Measurements from ENCODE around the gene FBLN1. TPM values are rescaled to one million over a fixed set of nuclear protein-coding genes. Genes with fewer than 3 reads are reported as not detected.

FBLN1 gene
- total and polyA plus RNA-seq, 2 of the 13 experiments (the other 11 are each of a cell fraction or from before 2014, with no cell fraction given), result 37.3 to 103 TPM

DNA sequence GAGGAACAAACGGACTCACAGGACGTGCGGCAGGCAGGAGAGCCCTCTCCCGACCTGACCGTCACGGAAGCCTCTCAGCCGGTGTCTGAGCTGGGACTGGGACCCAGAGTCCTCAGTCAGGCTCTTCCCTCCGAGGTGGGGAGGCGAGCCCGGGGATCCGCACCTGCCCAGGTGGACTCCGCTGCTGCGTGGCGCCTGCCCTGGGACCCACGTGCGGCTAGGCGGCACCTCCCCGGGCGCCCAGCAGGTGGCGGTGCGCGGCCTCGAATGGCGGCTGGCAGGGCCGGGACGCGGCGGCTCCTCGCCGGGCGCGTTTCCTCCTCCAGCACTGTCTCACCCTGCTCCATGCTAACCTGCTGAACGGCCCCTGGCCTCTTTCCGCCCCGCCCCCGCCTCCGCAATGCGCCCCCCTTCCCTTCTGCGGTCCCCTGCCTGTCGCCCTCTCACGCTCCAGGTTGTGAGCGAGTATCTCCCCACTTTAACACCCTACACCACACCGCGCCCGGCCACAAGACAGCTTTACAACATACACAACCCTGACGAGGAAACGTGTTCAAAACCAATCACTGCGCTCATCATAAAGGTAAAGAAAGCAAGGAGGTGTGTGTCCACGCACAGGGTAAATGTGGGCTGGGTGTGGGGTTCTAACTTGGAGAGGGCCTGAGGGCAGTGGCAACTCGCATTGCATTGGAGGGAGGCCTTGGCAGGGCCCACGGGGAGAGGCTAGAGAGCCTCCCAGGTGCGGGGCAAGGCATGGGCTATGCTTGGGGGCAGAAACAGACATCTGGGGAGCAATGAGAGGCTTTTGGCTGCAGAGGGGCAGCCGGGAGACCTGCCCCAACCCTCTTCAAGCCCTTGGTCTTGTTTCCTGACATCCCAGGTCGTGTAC, 143.1 kb downstream of the FBLN1 start:
- Histone ChIP-seq H3K27me3 (ENCODE audit: control insufficient read depth in 1 of 2, insufficient read depth in 2 of 2, low read length in 2 of 2) (no peaks in the 10 kb centered on the region; a peak in 1 of 5 replicates), H3K9me3 (ENCODE audit: low read length) (no peaks in the 10 kb centered on the region), H3K4me1 (ENCODE audit: insufficient read depth, low read length) (peaks cover 57% of the 10 kb centered on the region), H3K27ac (ENCODE audit: extremely low read length, insufficient read depth, low read length) (no peak overlapping the region), H3K4me3 (replicated peaks in 1 of 3; ENCODE audit: insufficient read depth in 1 of 3, low read depth in 2 of 3, low read length in 3 of 3) (peak overlapping the region; percentile 45 to 70 (median 58); a peak in 5 of 6 replicates), H4K20me1 (ENCODE audit: insufficient read depth, low read length) (no peaks in the 10 kb centered on the region), H3K9ac (ENCODE audit: insufficient read depth, low read depth, low read length) (peak overlapping the region; percentile 47; the same call in 1 of the 2 replicates), H3K79me2 (ENCODE audit: insufficient read depth, low read length) (no peaks in the 10 kb centered on the region), H3K36me3 (replicated peaks in 1 of 2; ENCODE audit: control insufficient read depth in 1 of 2, insufficient read depth in 2 of 2, low read length in 2 of 2) (no peaks in the 10 kb centered on the region), H2AFZ (ENCODE audit: low read length) (no peak overlapping the region), H3K4me2 (ENCODE audit: low read depth, low read length) (peak overlapping the region; percentile 94)
- DNase-seq (ENCODE audit: low spot score) (no peak), FAIRE-seq (no peak), ATAC-seq (peak; percentile 96)
- intact Hi-C loops (cut with micrococcal nuclease; ENCODE audit: unreplicated experiment), result loop anchor here (5.0 to 10.0 kb wide), 3 partner anchors 179 to 322 kb away; no protein-coding TSS in a partner anchor
- BruUV-seq (replicated peaks), result no TSS peak
- WGBS (ENCODE audit: low lambda C conversion rate), result 67% methylated on average over 16 of the region's 54 CpGs
- POLR2A ChIA-PET, result no interaction called here
- in situ Hi-C loops (cut with HindIII; ENCODE audit: extremely low pct_ligation_motif_present, low pct_unique_long_range_greater_than_20kb), result loop anchor here (10.0 to 25.0 kb wide), 2 partner anchors 199 to 467 kb away; no protein-coding TSS in a partner anchor
- CTCF ChIA-PET (ENCODE audit: low intra/inter-chr PET ratio, low total read pairs), result interaction anchor here (1.2 to 1.8 kb wide), 2 partner anchors 68 to 218 kb away, joined by 5 to 6 read pairs; no protein-coding TSS in a partner anchor
- no peak for TF ChIP-seq ZNF124 (CRISPR knock-in tag; IDR thresholded peaks at IDR 0.05)
- peak; percentile 88; the same call in 1 of the 2 replicates for TF ChIP-seq KDM5B (CRISPR knock-in tag; IDR thresholded peaks at IDR 0.05; ENCODE audit: borderline replicate concordance)
- peak; percentile 33 for TF ChIP-seq SKI (IDR thresholded peaks at IDR 0.05; ENCODE audit: partially characterized antibody)
- no peak for TF ChIP-seq HOXD1 (CRISPR knock-in tag; IDR thresholded peaks at IDR 0.05)
- TF ChIP-seq, protein P1, sequence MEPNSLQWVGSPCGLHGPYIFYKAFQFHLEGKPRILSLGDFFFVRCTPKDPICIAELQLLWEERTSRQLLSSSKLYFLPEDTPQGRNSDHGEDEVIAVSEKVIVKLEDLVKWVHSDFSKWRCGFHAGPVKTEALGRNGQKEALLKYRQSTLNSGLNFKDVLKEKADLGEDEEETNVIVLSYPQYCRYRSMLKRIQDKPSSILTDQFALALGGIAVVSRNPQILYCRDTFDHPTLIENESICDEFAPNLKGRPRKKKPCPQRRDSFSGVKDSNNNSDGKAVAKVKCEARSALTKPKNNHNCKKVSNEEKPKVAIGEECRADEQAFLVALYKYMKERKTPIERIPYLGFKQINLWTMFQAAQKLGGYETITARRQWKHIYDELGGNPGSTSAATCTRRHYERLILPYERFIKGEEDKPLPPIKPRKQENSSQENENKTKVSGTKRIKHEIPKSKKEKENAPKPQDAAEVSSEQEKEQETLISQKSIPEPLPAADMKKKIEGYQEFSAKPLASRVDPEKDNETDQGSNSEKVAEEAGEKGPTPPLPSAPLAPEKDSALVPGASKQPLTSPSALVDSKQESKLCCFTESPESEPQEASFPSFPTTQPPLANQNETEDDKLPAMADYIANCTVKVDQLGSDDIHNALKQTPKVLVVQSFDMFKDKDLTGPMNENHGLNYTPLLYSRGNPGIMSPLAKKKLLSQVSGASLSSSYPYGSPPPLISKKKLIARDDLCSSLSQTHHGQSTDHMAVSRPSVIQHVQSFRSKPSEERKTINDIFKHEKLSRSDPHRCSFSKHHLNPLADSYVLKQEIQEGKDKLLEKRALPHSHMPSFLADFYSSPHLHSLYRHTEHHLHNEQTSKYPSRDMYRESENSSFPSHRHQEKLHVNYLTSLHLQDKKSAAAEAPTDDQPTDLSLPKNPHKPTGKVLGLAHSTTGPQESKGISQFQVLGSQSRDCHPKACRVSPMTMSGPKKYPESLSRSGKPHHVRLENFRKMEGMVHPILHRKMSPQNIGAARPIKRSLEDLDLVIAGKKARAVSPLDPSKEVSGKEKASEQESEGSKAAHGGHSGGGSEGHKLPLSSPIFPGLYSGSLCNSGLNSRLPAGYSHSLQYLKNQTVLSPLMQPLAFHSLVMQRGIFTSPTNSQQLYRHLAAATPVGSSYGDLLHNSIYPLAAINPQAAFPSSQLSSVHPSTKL (CRISPR knock-in tag; IDR thresholded peaks at IDR 0.05), result peak; percentile 28
- 0 out of 2 replicates have a peak, but pooled peaks have one; percentile 13 for TF ChIP-seq FOXA3 (CRISPR knock-in tag; IDR thresholded peaks at IDR 0.05)
- peak; percentile 66; the same call in 1 of the 2 replicates for TF ChIP-seq ERF (CRISPR knock-in tag; IDR thresholded peaks at IDR 0.05)
- 0 out of 2 replicates have a peak, but pooled peaks have one; percentile 53 for TF ChIP-seq NR1H2 (CRISPR knock-in tag; IDR thresholded peaks at IDR 0.05; ENCODE audit: borderline replicate concordance, low read depth)
- TF ChIP-seq ELF3 (CRISPR knock-in tag; IDR thresholded peaks at IDR 0.05), result peak; percentile 63; the same call in 1 of the 2 replicates
- no peak for TF ChIP-seq EEA1 (CRISPR knock-in tag; IDR thresholded peaks at IDR 0.05; ENCODE audit: borderline replicate concordance)
- TF ChIP-seq NFKB2 (CRISPR knock-in tag; IDR thresholded peaks at IDR 0.05; ENCODE audit: borderline replicate concordance), result peak; percentile 86
- no peak for TF ChIP-seq CHD4 (IDR thresholded peaks at IDR 0.05; ENCODE audit: borderline replicate concordance, low read length)
- peak; percentile 47; the same call in 1 of the 2 replicates for TF ChIP-seq TARDBP (CRISPR knock-in tag; IDR thresholded peaks at IDR 0.05)
- TF ChIP-seq NONO (IDR thresholded peaks at IDR 0.05), result no peak
- TF ChIP-seq NONO (CRISPR knock-in tag; conservative IDR thresholded peaks at IDR 0.05), result peak; percentile 42; the same call in 1 of the 2 replicates
- no peak for TF ChIP-seq PPARG (CRISPR knock-in tag; conservative IDR thresholded peaks at IDR 0.05)
- TF ChIP-seq, protein P2, sequence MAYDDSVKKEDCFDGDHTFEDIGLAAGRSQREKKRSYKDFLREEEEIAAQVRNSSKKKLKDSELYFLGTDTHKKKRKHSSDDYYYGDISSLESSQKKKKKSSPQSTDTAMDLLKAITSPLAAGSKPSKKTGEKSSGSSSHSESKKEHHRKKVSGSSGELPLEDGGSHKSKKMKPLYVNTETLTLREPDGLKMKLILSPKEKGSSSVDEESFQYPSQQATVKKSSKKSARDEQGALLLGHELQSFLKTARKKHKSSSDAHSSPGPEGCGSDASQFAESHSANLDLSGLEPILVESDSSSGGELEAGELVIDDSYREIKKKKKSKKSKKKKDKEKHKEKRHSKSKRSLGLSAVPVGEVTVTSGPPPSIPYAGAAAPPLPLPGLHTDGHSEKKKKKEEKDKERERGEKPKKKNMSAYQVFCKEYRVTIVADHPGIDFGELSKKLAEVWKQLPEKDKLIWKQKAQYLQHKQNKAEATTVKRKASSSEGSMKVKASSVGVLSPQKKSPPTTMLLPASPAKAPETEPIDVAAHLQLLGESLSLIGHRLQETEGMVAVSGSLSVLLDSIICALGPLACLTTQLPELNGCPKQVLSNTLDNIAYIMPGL (CRISPR knock-in tag; IDR thresholded peaks at IDR 0.05; ENCODE audit: borderline replicate concordance in 1 of 2, low read depth in 1 of 2), result peak in 1 of 2 experiments; percentile 77; a peak in 3 of 4 replicates
- TF ChIP-seq BORCS8-MEF2B (CRISPR knock-in tag; IDR thresholded peaks at IDR 0.05), result 0 out of 2 replicates have a peak, but pooled peaks have one; percentile 33

Data from HepG2 (cell line).